ENCODE results near the gene SNX24.
"Not testable (repeated sequence)": the region's sequence is repeated elsewhere in the genome, so short reads cannot be mapped to it uniquely, and the experiment has no call there.

SNX24 gene

DNA sequence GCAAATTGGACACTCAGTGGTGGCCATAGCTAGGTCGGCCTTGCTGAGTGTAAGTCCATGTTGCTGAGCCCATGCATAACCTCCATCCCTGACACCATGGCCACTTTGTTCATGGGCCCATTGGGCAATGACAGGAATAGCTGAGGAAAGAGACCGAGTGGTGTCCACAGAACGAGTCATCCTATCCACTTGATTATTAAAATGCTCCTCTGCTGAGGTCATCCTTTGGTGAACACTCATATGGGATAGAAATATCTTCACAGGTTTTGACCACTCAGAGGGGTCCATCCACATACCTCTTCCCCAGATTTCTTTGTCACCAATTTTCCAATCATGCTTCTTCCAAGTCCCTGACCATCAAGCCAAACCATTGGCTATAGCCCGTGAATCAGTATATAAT lies 127.5 kb downstream of the SNX24 start:
- no peak for DNase-seq

DNA sequence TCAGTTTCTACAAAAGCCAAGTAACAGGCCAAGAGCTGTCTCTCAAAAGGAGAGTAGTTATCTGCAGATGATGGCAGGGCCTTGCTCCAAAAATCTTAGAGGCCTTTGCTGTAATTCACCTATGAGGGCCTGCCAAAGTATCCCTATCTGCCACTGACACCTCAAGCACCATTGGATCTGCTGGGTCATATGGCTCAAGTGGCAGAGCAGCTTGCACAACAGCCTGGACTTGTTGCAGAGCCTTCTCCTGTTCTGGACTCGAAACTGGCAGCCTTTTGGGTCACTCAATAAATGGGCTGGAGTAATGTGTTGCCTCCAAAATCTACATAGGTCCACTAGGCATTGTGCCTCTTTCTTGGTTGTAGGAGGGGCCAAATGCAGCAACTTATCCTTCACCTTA lies 128.3 kb downstream of the SNX24 start:
- not testable (repeated sequence) for DNase-seq

DNA sequence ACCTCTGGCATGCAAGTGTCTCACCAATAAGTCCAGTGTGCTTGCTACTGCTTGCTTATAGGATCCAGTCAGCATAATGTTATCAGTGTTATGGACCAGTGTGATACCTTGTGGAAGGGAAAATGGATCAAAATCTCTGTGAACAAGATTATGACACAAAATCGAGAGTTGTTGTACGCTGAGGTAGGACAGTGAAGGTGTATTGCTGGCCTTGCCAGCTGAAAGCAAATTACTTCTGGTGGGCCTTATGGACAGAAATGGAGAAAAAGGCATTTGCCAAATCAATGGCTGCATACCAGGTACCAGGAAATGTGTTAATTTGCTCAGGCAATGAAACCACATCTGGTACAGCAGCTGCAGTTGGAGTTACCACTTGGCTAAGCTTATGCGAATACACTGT lies 128.8 kb downstream of the SNX24 start:
- DNase-seq: not testable (repeated sequence)

DNA sequence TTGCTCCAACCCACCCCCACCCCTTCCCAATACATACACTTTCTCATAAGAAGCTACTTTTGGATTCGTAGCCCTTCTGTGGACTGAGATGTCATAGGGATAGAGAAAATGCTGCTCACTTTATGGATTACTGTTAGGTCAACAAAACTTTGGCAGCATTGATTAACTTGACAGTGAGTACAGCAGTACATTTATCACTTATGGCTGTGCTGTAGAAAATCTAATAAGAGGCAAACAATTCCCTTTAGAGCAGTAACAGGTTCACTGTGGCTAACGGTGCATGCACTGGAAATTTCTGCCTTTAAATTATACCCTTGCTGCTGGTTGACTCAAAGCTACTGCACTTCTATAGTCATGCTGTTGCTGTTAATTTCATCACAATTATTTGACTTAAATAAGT lies 131.9 kb downstream of the SNX24 start:
- DNase-seq: no peak

DNA sequence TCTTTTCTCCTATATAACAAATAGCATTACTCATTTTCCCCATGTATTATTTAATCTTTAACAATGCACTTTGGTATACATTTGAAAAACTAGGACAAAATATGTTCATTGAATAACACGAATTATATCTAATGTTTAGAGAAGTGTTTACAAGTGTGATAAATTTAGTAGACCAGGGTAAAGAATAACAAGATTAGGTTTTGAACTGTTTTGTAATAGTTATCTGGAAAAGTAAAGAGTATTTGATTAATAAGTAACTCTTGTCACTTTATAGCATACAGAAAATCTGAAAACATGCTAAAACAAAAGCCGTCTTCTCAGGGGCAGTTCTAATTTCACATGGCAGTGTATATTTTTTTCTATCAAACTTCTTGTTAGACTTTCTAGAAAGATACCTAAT lies 132.7 kb downstream of the SNX24 start:
- no peak for DNase-seq

DNA sequence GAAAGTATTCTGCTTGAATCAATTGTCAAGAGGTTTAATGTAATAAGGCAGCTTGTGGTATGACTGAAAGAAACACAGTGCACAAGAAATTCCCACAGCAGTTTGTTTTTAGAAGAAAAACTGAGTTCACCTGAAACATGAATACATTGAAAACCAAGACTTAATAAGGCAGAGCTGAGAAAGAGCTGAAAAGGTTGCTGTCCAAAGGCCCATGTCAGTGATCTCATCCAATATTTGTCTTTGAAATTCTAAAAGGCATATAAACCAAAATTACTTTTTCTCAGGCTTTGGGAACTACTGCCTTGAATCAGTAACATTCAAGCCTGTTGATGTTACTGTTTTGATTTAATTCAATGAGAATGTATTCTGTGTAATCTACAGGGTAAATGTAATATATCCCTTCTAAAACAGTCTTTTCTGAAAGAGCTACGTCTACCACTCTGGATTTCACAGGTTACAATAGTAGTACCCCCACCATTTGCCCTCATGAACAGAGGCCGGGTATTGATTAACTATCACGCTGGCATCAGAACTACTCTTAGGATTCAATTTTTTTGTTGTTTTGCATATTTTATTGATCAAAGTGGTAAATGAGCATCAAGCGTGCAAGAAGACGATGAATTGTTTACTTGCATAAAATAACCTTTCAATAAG lies 133.4 kb downstream of the SNX24 start:
- DNase-seq: no peak

DNA sequence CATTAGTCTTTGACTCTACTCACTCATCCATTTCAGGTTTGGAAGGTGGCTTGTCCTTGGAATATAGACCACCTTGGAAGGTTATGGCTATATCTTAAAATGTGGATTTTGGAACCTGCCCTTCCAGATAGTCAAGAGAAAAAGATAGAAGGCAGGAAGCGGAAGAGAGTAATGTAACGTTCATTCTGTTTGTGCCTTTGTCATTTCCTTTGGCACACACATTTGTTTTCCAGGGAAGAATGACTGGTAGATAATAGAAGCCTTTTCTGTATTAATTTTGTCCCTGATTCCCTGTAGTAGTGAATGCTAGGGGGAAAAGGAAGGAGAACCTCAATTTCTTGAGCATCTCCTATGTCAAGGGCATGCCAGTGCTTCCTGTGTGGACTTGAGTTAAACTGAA lies 136.4 kb downstream of the SNX24 start:
- no peak for DNase-seq

DNA sequence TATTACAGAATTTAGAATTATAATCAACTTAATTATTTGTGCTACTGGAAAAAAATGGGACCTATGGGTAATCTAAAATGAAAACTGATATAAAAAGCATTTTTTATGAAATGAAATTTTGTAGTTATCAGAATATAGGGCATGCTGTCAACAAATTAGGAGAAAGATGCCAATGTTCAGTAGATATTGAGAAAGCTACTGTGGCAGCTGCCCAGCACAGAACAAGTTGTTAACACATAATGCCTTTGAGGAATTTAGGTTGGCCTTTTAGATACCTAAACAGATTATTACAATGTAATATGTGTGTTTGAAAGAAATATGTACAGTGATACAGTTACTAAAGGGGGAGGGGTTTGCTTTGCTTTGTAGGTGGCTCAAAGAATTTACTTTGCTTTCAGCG lies 137.0 kb downstream of the SNX24 start:
- DNase-seq: no peak

DNA sequence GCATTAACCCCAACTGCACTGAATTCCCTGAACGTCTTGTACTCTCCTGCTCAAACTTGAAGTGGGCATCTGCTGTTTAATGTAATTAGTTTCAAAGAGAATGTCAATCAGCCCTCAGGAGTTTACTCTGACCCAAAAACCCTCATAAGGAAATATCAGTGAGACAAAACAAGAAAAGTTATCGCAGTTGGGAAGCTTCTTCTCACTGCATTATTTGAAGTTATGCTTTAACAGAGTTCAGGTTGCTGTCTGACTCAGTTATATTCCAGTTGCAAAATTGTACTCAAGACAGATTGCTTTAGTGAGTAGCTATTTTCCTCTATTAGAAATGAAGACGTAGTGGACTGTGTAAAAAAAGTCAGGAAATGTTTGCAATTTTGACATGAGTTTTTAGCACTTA lies 139.0 kb downstream of the SNX24 start:
- no peak for DNase-seq

DNA sequence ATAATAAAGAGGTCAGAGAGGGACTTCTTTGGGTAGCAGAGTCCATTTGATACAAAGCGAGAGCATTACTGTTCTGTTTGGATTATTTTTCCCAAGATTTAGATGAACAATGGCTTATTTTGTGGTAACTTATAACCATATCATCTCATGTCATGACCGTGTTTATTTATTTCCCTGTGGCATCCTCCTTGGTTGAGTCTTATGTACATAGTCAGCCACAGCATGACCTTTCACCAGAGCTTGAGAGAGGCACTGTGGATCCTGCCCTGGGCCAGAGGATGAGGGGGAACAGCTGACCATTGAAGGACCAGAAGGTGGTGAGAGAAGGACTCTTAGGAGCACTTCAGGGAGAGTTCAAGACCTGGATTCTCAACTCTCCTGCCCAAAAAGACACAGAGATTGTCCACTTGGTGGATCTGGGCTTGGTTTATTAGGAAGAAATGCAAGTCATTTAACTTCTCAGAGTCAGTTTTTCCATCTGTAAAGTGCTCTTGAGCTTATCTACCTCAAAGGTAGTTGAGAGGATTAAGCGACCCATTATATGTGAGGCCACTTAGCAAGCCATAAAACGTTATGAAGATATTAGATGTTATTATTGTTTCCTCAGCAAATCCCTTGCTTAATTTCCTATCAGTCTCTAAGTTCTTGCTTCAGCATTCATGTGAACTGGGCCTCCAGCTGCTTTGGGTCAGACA lies 139.7 kb downstream of the SNX24 start:
- no peak for DNase-seq

DNA sequence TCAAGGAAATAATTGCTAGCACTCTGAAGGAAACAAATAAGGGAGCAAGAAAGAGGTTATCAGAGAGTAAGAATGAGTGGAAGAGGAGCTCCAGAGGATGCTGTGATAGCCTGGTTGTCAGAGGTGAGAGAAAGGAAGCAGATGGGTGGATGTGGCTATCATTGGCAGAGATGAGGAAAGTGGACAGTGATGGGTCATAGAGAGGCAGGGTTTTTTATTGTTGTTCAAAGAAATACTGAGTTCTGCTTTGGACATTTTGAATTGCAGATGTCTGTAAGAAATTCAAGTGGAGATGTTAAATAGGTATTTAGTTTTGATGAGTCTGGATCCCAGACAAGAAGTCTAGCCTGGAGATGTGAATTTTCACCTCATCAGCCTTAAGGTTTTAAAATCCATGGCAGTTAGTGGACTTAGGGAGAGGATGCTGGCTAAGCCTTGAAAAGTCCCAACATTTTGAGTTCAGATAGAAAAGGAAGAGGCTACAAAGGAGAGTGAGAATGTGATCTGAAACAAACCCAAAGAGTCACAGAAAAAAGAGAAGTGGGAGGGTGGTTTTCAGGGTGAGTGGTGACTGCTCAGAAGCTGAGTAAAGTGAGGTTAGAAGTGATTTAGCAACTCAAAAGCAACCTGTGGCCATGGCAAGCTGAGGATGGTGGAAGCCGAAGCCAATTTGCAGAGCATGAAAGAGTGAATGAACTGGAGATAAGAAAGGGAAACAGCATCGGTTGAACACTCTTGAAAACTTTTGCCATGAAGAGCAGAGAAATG lies 140.7 kb downstream of the SNX24 start:
- DNase-seq: no peak

DNA sequence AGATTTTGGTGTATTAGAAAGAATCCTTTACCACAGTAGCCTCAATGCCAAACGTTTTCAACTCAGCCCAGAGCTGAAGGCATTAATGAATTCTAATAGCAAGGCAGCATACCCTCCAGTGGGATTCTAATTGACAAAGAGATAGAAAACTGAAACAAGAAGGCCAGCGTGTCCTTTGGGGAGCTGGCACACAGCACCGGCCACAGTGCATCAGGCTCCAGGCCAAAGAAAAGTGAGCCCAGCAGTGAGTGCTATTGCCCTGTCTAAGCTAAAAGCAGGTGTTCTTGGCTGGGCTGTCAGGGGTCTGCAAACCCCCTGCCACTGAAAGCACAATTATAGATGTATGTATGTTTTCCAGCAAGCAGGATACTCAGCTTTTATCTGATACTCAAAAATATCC lies 150.7 kb downstream of the SNX24 start:
- no peak for DNase-seq

DNA sequence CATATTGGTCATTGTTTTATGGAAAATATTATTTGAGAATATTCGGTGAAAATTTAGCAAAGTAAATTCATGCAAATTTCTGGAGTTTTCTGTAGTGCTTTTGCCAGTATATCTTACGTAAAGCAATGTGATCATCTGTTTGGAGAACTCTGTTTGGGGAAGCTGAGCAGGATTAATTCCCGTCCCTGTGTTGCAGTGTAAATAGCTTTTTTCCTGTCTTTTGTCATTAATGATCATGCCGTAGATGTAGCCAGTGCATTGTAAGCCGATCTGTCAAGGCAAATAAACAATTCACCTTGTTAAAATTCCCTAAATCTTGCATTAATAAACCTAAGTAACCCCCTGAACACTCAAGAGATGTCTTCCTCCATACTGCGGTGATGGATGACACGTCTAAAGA lies 151.9 kb downstream of the SNX24 start:
- no peak for DNase-seq

DNA sequence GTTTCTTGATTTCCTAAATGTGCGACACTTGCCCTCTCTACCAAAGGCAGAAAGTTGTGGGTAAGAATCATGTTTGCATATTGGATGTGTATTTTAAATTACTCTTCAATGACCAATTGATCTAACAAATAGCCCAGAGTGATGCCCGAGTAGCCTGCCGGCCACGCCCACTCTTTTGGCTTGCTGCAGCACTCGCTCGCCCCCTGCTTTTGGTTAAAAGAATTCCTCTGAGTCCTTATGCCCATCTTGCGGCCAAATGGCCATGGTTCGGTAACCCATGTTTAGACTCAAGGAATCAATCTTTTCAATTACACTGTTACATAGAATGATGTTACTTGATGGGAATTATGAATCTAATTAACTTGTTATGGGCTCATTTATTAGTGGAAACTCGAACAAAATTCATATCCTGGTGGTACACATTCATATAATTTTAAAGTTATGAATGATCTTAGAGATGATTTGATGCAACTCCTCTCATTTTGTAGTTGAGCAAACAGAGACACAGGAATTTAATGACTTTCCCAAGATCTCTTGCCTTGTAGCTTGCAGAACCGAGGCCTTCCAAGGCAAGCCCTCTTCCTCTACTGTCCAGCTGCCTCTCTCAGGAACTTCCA lies 154.6 kb downstream of the SNX24 start:
- no peak for DNase-seq

DNA sequence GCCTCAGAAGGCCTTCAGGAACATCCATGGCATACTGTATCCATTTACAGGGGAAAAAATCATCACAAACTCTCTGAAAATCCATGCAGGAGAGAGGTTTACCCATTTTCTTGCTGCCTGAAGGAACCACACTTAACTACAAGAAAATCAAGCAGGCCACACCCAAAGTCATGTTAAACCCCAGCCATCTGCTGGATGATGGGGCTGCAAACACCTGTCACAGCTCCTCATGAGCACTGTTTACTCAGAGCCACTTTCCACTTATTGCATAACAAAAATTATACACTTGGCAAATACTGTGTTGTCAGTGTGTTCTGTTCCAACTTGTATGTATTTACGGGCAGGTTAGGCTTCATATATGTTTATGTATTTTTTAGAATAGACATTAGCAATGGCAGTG lies 155.3 kb downstream of the SNX24 start:
- no peak for DNase-seq

DNA sequence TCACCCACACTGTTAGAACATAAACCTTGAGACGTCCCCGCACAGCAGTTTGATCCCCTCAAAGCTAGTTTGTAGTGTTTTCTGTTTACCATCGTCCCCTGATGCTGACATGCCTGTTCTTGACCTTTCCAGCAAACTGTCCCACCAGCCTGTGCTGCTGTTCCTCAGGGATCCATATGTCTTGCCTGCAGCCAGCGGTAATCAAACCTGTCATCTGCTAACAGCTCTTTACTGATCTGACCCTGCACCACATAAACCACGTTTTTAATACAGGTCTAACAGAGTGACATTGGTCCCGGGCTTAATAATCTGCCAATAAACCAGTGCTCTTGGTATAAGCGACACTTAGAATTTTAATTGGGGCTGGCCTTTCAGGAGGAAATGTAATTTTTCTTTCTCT lies 156.4 kb downstream of the SNX24 start:
- DNase-seq: no peak

DNA sequence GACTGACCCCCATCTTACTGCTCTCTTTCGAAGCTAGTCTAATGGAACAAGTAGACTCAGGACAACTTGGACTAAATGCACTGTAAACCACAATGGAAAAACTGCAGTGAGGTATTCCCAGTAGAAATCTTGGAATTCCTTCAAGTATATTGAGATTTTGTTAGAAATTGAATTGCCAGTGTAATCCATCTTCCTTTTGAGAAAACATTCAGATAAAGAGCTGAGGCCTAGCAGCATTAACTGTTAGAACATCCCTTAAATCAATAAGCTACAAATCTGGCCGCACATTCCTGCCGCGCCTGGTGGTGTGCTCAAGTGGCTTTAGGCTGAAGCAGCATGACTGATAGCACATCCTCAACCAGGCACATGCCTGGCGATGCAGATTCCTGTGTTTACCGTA lies 161.8 kb downstream of the SNX24 start:
- no peak for DNase-seq

DNA sequence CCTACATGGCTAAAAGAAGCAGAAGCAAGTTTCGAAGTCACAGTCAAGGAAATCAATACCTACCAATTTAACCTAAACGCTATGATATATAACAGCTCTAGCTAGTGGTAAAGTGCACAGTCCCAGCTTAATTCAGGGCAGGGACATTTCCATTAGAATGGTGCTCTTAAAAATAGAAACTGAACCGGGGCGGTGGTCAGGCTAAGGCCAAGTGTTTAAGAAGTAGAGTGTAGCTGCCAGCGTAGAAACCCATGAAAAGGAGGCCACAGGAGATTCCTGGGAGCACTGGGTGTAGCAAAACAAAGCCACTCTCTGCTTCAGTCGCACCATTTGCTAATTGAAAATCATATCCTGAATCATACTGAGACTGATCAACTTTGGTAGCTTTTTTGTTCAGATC lies 162.3 kb downstream of the SNX24 start:
- no peak for DNase-seq

DNA sequence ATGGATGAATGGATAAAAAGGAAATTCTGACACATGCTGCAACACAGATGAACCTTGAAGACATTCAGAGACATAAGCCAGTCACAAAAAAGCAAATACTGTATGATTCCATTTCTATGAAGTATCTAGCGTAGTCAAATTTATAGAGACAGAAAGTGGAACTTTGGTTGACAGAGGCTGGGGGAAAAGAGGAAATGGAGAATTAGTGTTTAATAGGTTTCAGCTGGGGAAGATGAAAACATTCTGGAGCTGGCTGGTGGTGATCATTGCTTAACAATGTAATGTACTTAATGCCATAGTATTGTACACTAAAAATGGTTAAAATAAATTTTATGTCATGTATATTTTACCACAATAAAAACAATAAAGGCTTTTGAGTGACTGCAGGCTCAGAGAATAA lies 166.9 kb downstream of the SNX24 start:
- no peak for DNase-seq

DNA sequence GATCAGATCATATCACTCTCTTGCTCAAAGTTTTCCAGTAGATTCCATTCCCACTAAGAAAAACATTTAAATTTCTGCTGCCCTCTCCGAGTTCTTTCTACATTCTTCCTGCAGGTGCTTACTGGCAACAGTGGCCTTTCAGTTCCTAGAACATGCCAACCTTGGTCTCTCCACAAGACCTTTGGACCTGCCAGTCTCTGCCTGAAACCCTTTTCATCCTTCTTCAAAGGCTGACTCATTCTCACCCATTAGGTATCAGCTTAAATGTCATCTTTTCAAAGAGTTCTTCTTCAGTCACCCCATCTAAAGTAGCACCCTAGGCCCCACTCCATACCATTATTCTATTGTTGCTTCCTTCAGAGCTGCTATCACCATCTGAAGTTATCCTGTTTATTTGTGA lies 169.3 kb downstream of the SNX24 start:
- no peak for DNase-seq

DNA sequence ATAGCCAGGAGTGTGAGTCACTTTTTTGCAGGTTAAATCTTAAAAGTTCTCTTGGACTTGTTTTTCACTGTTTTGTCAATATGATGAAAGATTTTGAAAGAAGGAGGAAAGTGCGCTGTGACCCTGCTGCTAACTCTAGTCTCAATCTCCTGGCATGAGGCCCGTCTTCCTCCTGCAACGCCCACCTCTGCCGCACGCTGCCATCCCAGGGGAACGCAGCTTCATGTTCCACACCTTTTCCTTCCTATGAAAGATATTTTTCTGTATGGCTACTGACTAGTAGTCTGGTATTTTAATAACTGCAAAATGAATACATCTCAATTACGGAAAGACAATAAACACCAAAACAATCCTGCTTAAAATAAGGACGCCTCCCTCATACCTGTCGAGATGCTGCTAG lies 182.8 kb downstream of the SNX24 start:
- DNase-seq: no peak

DNA sequence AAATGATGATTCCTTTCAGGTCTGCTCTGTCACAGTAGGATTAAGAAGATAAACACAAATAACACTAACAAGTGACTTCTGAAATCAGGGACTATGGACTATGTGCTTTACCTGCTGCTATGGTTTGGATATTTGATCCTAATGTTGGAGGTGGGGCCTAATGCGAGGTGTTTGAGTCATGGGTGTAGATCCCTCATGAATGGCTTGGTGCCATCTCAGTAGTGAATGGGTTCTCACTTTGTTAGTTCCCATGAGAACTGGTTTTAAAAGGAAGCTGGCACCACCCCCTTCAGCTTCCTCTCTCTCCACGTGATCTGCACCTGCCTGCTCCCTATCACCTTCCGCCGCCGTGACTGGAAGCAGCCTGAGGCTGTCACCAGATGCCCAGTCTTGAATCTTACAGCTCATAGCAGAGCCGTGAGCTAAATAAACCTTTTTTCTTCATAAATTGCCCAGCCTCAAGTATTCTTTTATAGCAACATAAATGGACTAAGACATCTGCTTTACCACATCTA lies 187.8 kb downstream of the SNX24 start:
- DNase-seq: no peak

DNA sequence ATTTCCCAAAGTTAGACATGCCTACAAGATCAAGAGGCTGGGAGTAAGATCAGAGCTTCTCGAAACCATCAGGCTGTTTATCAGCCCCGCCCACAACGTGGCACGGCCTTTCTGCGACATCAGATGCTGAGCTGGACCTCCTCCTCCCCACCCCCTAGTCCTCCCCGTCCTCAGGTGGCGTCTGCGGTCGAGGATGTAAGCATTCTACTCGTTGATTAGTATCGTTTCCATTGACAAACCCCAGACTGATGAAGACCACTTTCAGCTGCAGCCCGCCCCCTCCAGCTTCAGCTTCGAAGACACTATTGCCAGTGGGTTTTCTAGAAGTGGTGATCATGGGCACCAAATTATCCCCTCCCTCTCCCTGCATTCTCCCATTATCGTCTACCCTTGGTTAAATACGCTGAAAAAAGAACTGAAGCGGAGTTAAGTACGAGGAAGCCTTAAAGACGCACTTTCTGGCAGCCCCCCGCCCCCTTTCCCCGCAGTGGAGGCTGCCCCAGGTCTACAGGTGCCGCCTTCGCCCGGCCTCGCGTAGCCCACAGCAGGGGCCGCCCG lies 190.0 kb downstream of the SNX24 start:
- no peak for DNase-seq
